NCI-H510A (cell line): ENCODE measurements around the gene ZNF574.

ENCODE experiments used
- DNase-seq: peaks from one replicate; lab custom pipeline; 2025; lab: John Stamatoyannopoulos, UW

ZNF574 gene

DNA sequence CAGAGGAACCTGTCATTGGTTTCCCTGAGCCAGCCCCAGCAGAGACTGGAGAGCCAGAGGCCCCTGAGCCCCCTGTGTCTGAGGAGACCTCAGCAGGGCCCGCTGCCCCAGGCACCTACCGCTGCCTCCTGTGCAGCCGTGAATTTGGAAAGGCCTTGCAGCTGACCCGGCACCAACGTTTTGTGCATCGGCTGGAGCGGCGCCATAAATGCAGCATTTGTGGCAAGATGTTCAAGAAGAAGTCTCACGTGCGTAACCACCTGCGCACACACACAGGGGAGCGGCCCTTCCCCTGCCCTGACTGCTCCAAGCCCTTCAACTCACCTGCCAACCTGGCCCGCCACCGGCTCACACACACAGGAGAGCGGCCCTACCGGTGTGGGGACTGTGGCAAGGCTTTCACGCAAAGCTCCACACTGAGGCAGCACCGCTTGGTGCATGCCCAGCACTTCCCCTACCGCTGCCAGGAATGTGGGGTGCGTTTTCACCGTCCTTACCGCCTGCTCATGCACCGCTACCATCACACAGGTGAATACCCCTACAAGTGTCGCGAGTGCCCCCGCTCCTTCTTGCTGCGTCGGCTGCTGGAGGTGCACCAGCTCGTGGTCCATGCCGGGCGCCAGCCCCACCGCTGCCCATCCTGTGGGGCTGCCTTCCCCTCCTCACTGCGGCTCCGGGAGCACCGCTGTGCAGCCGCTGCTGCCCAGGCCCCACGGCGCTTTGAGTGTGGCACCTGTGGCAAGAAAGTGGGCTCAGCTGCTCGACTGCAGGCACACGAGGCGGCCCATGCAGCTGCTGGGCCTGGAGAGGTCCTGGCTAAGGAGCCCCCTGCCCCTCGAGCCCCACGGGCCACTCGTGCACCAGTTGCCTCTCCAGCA is 4.2 kb downstream of the ZNF574 start:
- no peak for DNase-seq

- no peak for DNase-seq
Observed at GRCh38 chr19:42080764-42081375, 4.9 kb downstream of the ZNF574 start.

DNA sequence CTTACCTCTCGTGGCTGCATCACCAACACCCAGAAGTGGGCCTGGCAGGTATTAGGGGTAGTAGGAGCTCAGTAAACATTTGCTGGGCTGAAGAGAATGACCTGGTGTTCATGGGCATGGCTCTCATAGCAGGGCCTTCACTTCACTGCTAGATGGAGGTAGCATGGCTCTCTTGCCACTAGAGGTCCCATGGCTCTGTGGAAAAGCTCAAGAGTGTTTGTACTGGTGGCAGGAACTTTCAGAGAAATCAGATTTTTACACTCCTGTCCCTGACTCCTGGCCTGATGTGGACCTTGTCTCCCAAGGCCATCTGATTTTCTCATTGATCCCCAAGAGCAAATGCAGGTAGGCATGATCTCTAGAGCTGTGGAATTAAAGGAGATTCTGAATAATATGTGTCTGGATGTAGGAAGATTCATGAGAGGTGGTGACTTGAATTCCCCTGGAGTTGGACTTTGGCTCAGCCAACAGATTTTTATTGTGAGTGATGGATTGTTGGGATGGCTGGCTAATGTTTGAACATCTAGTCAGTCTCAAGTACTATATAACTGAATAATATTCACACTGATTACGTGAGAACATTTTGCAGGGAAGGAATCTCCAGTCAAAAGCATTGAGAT is 5.7 kb downstream of the ZNF574 start:
- DNase-seq = no peak

- DNase-seq = no peak
Observed at GRCh38 chr19:42083537-42083936, 7.6 kb downstream of the ZNF574 start.

DNA sequence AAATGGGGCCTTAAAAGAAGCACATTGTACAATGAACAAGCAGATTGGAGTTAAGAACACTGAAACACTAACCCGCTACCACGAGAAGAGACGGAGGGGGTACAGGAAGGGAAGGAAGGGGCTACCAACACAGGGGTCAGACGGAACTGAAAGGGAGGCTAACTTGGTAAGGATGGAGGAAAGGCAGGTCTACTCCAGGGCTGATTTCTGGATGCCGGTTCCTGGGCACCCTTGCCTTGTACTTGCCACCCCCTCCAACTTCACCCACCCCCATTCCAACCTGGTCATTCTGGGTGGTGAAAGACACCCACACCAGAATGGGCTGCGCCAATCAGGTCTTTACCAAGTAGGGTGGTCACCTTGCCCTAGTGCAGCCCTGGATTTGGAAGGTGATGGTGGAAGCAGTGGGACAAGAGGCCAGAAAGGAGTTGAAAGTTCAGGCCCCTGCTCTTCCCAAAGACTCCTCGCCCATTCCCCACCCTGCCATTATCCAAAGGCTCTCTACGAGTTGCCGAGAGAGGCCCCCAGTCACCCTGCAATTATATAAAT is 10.3 kb downstream of the ZNF574 start:
- DNase-seq = no peak

DNA sequence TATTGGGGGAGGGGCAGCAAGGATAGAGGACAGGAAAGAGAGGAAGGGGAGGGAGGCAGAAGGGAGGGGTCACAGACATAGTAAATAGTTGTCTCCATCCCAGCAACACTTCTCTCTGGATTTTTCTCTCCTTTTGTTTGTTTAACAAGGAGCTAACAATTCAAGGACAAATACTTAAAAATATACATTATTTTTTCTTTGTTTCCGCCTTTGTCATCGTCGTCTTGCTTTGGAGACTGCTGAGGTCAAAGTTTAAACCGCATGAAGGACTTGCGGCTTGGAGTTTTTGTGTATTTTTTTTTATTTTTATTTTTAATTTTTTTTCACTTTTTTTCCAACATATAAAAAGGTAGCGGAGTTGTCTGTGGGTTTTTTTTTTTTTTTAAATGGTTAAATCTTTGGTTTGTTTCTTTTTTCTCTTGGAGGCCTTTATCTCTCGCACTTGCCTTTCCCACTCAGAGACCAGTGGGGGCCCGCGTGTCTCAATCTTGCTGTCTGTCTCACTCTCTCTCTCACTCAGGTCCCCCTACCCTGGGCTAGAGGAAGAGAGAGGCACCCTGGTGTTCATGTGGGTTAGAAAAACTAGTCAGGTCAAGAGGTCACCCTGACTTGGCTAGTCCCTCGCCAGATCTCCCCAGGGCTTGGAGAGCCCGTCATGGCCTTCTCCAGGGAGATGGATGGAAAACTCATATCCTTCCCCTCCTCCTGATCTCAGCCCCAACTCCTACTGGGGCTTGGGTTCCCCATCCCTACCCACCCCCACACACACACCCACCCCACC is 11.0 kb downstream of the ZNF574 start:
- DNase-seq = no peak

DNA sequence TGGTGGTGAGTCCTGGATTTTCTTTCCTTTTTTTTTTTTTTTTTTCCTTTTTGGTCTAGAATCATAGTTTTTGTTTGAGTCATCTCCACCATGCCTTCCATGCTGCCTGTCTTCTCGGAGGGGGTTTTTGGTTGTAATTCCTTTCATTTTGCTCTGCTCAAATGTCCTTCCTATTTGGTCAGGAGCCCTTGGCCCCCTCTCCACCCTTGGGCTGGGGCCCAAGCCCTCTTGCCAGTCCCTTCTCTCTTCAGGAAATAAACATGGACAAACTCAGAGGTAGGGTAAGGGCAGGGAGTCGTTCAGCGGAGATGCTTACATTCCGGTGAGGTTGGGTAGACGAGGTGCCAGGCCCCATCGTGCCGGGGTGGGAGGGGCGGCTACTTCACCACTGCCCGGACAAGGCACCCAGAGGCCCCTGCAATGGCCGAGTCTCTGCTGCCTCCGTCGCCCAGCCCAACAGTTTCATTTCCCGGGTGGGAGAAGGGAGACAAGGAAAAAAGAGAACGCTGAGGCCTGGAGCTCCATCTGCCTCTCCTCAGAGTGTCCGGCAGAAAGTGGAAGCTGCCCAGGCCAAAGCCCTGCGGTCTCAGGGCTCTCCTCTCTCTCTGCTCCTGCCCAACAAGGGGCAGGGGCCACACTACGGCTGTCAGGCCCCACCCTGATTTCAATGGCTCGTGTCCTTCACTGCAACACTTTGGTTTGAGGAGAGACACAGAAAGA is 12.7 kb downstream of the ZNF574 start:
- no peak for DNase-seq

- no peak for DNase-seq
Observed at GRCh38 chr19:42089191-42089750, 13.3 kb downstream of the ZNF574 start.

DNA sequence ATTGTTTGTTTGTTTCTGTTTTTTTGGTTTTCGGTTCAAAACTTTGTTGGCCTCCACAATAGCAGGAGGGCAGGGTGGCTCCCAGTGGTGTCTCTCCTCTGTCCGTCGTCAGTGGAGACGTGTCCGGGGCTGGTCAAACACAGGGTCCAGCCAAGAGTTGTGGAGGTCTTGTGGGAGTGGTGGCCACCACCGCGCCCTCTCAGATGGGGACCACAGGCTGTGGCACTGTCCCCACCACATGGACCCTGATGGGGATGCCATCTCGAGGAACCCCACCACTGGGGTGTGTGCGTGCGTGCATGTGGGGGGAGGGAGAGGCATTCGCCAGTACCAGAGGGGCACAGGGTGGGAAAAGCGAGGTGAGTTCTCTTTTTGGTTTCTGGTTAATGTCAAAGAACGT is 13.8 kb downstream of the ZNF574 start:
- DNase-seq = no peak

- no peak for DNase-seq
Observed at GRCh38 chr19:42090672-42091071, 14.7 kb downstream of the ZNF574 start.

DNA sequence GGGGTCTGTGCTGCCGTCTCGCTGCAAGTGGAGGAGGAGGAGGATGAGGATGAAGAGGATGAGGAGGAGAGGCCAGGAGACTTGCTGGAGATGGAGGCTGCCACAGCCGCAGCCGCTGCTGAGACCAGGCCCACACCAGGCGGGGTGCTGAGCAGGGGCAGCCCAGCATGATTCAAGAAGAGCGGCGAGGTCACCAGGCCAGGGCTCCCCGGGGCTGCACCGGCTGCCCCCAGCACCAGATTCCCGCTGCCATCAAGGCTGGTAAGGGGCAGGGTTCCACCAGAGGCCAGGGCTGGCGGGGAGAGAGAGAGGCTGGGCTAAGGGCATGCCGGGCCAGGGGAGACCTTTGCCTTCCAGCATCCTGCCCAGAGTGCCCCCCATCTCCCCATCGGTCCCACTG is 15.3 kb downstream of the ZNF574 start:
- DNase-seq = no peak

DNA sequence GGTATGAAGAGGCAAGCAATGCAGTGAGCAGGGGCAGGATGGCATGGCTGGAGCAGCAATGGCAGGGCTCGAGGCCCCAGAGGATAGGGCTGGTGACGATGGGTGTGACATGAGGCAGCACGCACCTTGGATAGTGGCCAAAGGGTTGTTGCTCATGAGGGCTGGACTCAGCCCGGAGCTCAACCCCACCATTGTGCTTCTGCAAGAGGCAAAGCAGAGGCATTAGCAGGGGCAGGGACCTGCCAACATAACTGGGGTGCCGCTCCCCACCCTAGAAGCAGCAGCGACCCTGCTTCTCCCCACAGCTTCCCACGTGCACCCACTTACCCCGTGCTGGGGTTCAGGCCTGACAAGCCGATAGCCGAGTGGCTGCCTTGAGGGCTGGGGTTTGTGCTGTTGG is 15.8 kb downstream of the ZNF574 start:
- DNase-seq = no peak

- DNase-seq = no peak
Observed at GRCh38 chr19:42092350-42092749, 16.4 kb downstream of the ZNF574 start.

- DNase-seq = no peak
Observed at GRCh38 chr19:42093505-42093904, 17.5 kb downstream of the ZNF574 start.

DNA sequence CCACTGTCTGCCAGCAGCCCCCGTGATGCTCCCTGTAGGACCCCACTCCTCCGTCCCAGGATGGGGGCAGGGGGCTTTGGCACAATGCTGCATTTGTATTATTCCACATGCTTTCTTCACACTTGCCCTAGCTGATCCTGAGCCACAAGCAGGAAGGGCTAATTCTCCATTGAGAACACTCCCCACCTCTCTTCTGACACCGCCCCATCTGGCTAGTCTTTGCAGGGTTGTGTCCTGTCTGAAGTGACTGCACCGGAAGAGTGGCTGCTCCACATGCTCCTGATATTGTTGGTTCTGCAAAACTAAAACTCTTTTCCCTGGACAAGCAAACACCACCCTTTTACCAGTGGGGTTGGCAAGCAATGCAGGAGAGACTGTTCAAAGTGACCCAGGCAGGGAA is 18.0 kb downstream of the ZNF574 start:
- no peak for DNase-seq

DNA sequence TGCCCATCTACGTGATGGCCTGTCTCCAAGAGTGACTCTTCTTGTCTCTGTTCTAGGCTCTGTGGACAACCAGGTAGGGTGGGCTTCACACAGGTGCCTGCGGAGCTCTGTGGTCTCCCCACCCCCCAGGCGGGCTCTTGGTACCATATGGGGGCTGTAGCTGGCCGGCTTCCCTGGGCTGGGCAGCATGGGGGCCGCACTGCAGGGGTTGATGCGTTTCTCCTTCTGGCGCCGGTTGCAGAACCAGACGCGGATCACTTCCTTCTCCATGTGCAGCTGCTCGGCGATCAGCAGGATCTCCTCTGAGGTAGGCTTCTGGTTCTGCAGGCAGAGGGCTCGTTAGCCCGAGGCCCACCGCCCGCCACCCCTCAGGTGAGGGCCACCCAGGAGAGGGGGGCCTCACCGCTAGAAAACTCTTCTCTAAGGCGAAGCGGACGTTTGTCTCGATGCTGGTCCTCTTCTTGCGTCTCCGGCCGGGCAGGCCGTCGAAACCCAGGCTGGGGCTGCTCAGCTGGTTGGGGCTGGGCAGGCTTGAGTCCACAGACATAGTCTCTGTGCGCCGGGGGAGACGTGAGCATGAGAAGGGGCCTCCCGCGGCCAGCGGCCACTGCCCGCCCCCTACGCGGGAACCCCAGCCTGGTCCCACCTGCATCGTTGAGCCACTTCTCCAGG is 19.3 kb downstream of the ZNF574 start:
- DNase-seq = no peak

DNA sequence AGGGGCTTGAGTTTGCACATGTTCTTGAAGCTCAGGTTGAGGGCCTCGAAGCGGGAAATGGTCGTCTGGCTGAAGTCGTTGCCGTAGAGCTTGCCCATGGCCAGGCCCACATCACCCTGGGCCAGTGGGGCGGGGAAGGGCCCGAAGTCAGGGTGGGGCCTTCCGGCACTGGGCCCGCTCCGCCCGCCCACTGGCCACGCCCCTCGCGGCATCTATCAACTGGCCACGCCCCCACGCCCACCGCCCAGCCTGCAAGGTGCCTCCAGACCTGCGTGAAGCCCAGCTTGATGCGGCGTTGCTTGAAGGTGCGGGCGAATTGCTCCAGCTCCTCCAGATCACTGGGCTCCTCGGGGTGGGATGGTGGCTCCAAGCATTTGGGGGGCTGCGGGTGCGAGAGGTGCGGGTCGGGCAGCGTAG is 19.9 kb downstream of the ZNF574 start:
- DNase-seq = no peak

DNA sequence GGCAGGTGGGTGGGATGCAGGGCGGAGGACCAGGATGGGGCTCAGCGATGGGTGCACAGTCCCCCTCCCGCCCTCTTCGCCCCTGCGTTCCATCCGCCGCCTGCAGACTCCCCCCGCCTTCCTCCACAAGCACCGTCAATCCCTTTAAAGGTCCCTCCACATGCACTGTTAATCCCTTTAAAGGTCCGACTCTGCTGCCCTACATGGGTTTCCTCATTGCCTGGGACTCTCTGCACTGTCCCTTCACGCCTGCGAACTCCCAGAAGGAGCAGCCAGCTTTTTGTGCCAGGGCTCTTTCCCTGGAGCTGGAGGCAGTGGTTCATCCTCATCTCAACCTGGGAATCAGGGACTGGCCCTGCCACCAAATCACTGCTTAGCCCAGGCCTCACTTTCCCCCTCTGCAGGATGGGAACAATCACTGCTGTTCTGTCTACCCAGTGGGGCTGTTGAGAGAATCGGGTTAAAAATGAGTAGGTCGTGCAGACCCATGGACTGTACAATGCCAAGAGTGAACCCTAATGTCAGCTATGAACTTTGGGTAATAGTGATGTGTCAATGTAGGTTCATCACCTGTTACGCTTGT is 20.4 kb downstream of the ZNF574 start:
- DNase-seq = no peak

DNA sequence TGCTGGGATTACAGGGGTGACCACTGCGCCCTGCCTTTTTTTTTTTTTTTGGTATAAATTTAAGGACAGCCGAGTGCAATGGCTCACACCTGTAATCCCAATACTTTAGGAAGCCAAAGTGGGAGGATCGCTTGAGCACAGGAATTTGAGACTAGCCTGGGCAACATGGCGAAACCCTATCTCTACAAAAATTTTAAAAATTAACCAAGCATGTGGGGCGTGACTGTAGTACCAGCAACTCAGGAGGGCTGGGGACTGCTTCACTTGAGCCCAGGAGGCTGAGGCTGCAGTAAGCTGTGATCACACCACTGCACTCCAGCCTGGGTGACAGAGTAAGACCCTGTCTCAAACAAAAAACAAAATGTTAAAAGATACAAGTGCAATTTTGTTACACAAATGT is 21.5 kb downstream of the ZNF574 start:
- no peak for DNase-seq

- DNase-seq = no peak
Observed at GRCh38 chr19:42098781-42099180, 22.8 kb downstream of the ZNF574 start.
